GM12878 (cell line): ENCODE results near the gene NDUFA12.

Experiments used
- CHD4 ChIP-seq: fragments of 200-600 bp; sonication (generic); IDR thresholded peaks from 2 replicates; pipeline ENCODE4 v1.6.1; 2016; ENCODE audit warnings: mild to moderate bottlenecking
- ESRRA ChIP-seq: IDR thresholded peaks from 2 replicates; pipeline ENCODE4 v1.6.1; 2012; ENCODE audit warnings: mild to moderate bottlenecking, low read length, improper control_type of control experiment
- MAX ChIP-seq: IDR thresholded peaks from 2 replicates; pipeline ENCODE4 v1.6.1; 2012; ENCODE audit warnings: low read depth, low read length, improper control_type of control experiment
- POLR2A ChIP-seq: IDR thresholded peaks from 2 replicates; pipeline ENCODE4 v1.6.1; 2011; ENCODE audit warnings: low read depth, mild to moderate bottlenecking, low read length
- YY1 ChIP-seq: IDR thresholded peaks from 2 replicates; pipeline ENCODE4 v1.6.1; 2011; ENCODE audit warnings: low read depth, mild to moderate bottlenecking, low read length
- ZBTB4 ChIP-seq: fragments of 450-650 bp; formaldehyde crosslinking; IDR thresholded peaks from 2 replicates; pipeline ENCODE4 v1.4.0; 2022; ENCODE audit warnings: mild to moderate bottlenecking, moderate library complexity
- TF ChIP-seq, protein P1 (sequence below), 3 experiments: IDR thresholded peaks in 2 of 3; conservative IDR thresholded peaks in 1 of 3; 2 replicates each; pipeline ENCODE4 v1.5.1; 2011; ENCODE audit warnings: low read depth in 3 of 3, low read length in 3 of 3, mild to moderate bottlenecking in 3 of 3, control low read depth in 2 of 3, moderate library complexity in 2 of 3, inconsistent platforms in 1 of 3, mixed read lengths in 1 of 3; ENCODE audit not compliant: control insufficient read depth in 2 of 3, insufficient read depth in 1 of 3; ENCODE audit errors: extremely low read depth in 1 of 3
- TF ChIP-seq, protein P2 (sequence below): IDR thresholded peaks from 2 replicates; pipeline ENCODE4 v1.6.1; 2011; ENCODE audit warnings: borderline replicate concordance, low read depth, mild to moderate bottlenecking, moderate library complexity, mixed read lengths, low read length; ENCODE audit not compliant: insufficient read depth; ENCODE audit errors: extremely low read length

DNA sequence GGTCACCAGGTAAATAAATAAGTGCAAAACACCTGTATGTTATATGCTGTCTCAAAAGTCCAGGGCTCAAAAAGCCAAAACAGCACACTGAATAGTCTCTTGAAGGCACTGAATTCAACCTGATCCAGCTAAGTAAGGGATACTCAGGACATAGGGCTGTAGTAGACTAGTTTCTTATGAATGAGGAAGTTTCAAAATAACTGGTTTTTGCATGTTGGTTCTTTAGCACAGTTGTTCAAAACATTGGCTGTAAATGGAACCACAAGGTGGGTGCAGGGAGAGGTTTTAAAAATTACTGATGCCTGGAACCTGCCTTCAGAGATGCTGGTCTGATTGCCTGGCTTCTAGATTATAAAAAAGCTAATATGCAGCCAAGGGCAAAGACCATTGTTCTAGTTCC, 34.1 kb downstream of the NDUFA12 start:
- TF ChIP-seq, protein P1, sequence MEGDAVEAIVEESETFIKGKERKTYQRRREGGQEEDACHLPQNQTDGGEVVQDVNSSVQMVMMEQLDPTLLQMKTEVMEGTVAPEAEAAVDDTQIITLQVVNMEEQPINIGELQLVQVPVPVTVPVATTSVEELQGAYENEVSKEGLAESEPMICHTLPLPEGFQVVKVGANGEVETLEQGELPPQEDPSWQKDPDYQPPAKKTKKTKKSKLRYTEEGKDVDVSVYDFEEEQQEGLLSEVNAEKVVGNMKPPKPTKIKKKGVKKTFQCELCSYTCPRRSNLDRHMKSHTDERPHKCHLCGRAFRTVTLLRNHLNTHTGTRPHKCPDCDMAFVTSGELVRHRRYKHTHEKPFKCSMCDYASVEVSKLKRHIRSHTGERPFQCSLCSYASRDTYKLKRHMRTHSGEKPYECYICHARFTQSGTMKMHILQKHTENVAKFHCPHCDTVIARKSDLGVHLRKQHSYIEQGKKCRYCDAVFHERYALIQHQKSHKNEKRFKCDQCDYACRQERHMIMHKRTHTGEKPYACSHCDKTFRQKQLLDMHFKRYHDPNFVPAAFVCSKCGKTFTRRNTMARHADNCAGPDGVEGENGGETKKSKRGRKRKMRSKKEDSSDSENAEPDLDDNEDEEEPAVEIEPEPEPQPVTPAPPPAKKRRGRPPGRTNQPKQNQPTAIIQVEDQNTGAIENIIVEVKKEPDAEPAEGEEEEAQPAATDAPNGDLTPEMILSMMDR (IDR thresholded peaks at IDR 0.05 in 2 of 3, conservative IDR thresholded peaks at IDR 0.05 in 1 of 3; ENCODE audit: control insufficient read depth in 2 of 3, extremely low read depth in 1 of 3, insufficient read depth in 1 of 3, low read depth in 3 of 3, low read length in 3 of 3): no peak
- TF ChIP-seq CHD4 (no peak), YY1 (no peak), ZBTB4 (CRISPR knock-in tag) (no peak), MAX (no peak), ESRRA (no peak), POLR2A (no peak)
- TF ChIP-seq, protein P2, sequence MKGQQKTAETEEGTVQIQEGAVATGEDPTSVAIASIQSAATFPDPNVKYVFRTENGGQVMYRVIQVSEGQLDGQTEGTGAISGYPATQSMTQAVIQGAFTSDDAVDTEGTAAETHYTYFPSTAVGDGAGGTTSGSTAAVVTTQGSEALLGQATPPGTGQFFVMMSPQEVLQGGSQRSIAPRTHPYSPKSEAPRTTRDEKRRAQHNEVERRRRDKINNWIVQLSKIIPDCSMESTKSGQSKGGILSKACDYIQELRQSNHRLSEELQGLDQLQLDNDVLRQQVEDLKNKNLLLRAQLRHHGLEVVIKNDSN: no peak
